Erythroblast (primary cell): ENCODE data around the gene IL1A.

Source experiments
- GATA1 ChIP-seq: IDR thresholded peaks from 2 replicates; pipeline ENCODE4 v1.6.1; 2011; ENCODE audit warnings: low read depth, mild to moderate bottlenecking, control low read depth, low read length, moderate library complexity
- POLR2A ChIP-seq: IDR thresholded peaks from 2 replicates; pipeline ENCODE4 v1.6.1; 2011; ENCODE audit warnings: mild to moderate bottlenecking, low read length

- TF ChIP-seq POLR2A (no peak), GATA1 (no peak)
Observed at GRCh38 chr2:112829961-112830681, 45.8 kb upstream of the IL1A start.
